ENCODE measurements around the gene FHAD1.

DNA sequence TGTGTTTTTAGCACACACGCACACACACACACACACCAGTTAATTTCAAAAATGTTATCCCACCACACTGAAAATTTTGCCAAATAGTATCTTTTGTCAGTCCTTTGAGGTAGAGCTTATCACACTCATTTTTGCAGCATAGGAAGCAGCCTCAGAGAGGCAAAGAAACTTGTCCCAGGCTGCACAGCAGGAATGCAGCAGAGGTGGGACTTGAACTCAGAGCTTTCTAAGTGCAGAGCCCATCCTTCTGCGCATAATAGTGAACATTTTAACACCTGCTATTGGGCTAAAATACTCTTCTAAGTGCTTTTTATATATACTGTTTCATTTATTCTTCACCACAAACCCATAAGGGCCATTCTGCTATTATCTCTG is 15.0 kb downstream of the FHAD1 start:
- no peak for TF ChIP-seq CTCF (IDR thresholded peaks at IDR 0.05; ENCODE audit: low read depth, low read length, missing input control)
- TF ChIP-seq YY1 (IDR thresholded peaks at IDR 0.05), result no peak
- no peak for TF ChIP-seq RAD21 (IDR thresholded peaks at IDR 0.05)
- TF ChIP-seq JUND (IDR thresholded peaks at IDR 0.05), result no peak
- no peak for TF ChIP-seq TAF1 (conservative IDR thresholded peaks at IDR 0.05)
- TF ChIP-seq MAX (IDR thresholded peaks at IDR 0.05), result no peak
- no peak for TF ChIP-seq FOXA1 (IDR thresholded peaks at IDR 0.05)
- no peak for TF ChIP-seq HNF4A (conservative IDR thresholded peaks at IDR 0.05)
- no peak for TF ChIP-seq ZBTB33 (IDR thresholded peaks at IDR 0.05)
- TF ChIP-seq RXRA (IDR thresholded peaks at IDR 0.05), result no peak

All from liver (tissue), 3 donors.